Measurements from ENCODE around the gene MICU1.
A peak's percentile ranks its signal among the peaks of the same experiment; 100 is the strongest.
"Not testable (repeated sequence)": the region's sequence is repeated elsewhere in the genome, so short reads cannot be mapped to it uniquely, and the experiment has no call there.

MICU1 gene

DNA sequence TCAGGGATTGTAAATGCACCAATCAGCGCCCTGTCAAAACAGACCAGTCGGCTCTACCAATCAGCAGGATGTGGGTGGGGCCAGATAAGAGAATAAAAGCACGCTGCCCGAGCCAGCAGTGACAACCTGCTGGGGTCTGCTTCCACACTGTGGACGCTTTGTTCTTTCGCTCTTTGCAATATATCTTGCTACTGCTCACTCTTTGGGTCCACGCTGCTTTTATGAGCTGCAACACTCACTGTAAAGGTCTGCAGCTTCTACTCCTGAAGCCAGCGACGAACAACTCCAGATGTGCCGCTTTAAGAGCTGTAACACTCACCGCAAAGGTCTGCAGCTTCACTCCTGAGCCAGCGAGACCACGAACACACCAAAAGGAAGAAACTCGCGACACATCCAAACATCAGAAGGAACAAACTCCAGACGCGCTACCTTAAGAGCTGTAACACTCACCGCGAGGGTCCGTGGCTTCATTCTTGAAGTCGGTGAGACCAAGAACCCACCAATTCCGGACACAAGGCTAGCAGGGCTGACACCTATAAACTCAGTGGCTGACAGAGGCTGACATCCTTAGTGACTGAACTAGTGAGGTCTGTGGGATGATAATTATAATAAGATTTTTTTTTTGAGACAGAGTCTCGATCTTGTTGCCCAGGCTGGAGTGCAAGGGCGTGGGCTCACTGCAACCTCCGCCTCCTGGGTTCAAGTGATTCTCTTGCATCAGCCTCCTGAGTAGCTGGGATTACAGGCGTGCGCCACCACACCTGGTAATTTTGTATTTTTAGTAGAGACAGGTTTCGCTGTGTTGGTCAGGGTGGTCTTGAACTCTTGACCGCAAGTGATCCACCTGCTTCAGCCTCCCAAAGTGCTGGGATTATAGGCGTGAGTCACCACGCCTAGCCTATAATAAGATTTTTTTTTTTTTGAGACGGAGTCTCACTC, 298.9 kb downstream of the MICU1 start:
- not testable (repeated sequence) for DNase-seq (ENCODE audit: low spot score)

DNA sequence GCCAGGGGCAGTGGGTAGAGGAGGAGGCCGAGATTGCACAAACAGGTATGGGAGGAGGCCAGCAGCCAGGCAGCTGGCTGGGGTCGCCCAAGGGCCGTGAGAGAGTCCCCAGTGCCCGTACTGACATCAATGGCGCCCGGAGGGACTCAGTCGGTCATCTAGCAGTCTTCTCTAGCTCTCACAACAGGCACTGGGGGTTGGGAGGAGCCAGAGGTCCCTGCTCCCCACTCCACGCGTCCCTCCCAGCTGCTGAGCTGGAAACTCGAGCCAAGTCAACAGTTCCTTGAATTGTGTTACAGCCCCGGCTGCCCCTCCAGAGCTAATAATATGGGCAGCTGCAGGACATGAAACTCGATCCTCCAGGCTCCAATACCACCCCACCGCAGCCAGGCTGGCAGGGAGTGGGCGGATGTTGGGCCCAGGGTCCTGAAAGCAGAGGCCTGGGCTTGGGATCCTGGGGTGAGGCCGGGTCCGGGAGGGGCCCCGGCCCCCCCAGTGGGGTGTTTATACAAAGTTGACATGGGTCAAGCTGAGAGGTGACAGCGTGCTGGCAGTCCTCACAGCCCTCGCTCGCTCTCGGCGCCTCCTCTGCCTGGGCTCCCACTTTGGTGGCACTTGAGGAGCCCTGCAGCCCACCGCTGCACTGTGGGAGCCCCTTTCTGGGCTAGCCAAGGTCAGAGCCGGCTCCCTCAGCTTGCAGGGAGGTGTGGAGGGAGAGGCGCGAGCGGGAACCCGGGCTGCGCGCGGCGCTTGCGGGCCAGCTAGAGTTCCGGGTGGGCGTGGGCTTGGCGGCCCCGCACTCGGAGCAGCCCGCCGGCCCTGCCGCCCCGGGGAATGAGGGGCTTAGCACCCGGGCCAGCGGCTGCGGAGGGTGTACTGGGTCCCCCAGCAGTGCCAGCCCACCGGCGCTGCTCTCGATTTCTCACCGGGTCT, 300.4 kb downstream of the MICU1 start:
- DNase-seq (ENCODE audit: low spot score): not testable (repeated sequence)

DNA sequence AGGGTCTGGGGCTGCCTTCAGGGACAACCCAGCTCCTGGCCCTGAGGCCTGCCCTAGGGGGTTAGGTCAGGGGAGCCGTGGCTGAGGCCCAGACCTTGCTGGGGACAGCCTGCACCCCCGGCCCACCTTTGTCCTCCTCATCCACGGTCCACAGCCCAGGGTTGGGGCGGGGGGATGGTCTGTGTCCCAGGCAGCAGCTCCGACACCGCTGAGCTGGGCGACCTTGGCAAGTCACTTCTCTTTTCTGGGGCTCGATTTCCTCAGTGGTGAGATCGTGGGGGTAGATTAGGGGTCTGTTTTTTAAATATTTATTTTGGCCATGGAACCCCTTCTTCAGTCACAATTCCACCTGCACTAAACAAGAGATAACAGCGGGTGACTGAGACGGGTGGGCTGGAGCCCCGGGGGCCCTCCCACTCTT, 302.1 kb downstream of the MICU1 start:
- DNase-seq (ENCODE audit: low spot score): no peak

DNA sequence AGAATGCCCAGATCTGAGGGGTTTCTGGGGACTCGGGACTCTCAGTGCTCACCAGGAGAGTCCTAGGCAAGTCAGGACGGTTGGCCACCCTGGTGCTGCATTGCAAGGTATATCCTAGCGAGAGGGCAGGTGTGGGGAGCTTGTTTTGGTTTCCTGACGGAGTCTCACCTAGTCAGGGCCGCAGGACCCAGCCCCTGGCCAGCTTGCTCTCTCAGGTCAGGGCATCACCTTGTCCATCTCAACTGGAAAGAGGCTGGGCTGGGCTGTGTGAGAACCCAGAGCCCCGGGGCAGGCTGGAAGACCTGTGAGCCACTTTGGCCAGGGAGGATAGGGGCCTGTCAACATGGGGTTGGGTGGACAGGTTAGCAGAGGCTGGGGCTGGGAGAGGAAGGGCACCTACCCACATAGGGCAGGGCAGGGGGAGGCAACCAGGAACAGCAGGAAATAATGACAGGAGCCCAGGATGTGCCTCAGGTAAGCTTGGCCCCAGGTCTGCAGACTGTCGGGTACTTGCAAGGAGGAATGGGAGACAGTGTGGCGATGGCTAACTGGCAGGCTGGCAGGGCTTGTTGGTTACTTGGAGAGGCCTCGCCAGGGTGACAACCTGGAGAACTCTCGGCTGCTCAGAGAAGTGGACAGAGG, 302.6 kb downstream of the MICU1 start:
- no peak for DNase-seq (ENCODE audit: low spot score)

DNA sequence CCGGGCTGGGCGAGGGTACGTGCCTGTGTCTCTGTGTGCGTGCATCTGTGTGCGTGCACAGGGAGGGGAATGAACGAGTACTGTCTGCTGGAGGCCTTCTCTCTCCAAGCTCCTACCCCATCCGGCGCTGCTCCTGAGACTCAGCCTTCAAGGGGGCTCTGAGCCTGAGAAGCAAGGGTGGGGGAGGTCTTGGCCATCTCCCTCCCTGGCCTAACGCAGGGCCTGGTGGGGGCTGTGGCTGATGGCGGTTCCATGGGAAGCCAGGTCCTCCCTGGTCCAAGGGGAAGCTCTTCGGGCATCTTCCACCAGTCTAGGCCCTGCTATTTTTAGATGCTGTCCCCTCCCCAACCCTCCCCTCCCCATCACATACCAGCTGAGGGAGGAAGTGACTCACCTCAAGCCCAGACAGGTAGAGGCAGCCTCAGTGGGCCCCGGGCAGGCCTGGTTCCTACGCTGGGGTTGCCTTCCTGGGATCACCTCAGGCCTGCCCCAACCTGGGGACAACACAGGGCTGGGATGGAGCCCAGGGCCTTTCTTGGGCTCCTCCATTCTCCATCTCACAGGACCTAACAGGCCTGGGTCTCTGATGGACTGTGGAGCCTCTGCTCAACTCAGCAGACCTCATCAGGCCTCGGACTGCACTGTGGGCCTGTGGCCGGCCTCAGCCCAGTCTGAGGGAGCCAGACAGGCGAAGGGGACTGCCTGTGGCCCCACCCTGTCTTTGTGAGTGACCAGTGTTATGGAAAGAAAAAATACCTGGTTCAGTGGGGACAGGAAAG, 303.4 kb downstream of the MICU1 start:
- no peak for DNase-seq (ENCODE audit: low spot score)

DNA sequence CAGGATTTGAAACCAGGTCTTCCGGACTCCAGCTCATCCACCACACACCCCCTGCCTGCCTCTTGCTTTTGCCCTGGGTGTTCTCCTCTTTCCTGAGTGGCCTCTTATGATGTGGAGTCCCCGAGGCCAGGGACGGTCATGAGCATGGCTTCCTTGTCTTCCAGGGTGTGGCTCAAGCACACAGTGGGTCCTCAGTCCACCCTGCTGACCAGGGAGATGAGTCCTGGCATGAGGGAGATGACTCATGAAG, 303.9 kb downstream of the MICU1 start:
- DNase-seq (ENCODE audit: low spot score): no peak

DNA sequence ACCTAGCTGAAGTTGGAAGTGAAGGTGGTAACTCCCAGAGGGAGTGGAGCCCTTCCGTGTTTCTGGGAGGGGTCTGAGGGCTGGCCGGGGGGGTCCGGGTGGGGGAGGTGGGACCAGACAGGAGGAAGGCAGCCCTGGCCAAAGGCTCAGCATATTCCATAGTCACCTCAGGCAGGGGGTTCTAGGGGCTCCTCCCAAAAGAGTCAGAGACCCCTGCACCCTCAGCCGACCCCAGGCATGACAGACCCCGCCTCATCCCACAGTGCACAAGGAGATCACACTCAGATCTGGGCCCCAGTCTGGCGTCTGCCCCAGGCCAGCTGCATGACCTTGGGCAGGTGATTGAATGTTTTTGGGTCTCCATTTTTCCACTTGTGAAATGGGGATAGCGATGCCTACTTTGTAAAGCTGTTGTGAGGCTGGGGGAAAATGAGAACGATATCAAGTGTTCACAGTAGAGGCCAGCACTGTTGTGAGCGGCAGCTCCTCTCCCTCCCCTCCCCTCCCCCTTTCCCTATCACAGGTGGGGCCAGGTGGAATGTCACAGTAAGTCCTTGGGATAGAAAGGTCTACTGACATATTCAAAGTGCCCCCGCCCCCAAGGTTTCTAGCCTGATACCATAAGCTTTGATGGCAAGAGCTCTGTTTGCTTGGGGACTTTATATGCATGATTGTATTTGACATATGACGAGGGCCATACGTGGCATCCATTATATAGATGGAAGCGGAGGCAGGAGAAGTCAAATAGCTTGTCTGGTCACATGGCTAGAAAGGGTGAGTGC, 304.4 kb downstream of the MICU1 start:
- no peak for DNase-seq (ENCODE audit: low spot score)

DNA sequence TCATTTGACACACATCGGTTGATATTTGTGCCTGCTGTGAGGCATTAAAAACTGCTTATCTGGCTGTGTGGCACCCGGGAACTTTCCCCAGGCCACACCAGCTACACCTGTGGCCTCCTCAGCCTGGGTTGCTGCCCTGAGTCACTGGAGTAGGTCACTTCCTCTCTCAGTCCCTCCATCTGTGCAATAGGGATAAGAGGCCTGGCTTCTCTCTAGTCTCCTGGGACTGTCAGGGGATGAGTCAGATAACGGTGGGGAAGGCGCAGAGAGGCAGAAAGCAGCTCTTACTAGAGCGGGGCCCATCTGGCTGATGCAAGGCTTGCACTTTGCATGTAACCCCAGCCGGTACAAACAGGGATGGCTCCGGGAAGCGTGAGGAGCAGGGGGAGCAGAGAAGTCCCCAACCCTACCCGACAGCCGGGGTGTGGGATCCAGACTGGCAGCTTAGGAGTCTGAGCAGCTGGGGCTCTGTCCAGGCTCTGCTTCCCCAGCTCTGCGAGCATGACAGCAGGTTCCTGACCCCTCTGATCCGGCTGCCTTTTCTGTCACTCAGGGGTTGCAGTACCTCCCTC, 305.1 kb downstream of the MICU1 start:
- peak; percentile 78 for DNase-seq (ENCODE audit: low spot score)

DNA sequence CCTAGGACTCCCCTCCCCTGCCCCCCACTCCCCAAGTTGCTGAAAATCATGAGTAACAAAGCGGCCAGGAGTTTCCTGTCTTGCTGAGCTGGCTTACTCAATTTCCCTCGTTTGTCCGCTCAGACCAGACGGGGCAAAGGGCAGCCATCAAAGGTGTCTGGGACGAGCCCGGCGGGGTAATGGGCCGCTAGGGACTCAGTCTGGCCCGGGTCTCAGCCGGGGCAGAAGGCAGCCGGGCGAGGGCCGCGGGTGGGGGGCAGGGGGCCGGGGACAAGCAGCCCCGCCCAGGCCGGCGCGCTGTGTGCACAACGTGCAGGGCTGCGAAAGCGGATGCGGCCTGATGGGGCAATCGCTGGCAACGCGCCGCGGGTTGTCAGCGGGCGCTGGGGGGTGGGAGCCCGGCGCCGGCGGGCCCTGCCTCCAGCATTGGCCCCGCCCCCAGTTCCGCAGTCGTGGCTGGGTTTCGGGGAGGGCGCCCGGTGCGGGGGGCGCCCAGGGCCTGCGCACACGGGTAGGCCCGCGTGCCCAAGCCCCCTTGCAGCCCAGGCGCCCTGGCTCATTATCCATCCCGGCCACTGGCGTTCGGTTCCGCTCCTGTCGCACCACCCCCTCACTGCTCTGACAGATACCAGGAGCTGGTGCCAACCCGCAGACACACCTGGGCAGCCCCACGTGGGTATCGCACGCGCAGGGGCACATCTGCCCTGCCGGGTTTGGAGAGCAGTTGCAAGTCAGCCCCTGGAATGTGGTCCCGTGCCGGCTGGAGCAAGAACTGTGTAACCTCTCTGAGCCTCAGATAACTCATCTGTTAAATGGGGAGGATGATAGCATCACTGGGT, 306.2 kb downstream of the MICU1 start:
- DNase-seq (ENCODE audit: low spot score): peak; percentile 86

DNA sequence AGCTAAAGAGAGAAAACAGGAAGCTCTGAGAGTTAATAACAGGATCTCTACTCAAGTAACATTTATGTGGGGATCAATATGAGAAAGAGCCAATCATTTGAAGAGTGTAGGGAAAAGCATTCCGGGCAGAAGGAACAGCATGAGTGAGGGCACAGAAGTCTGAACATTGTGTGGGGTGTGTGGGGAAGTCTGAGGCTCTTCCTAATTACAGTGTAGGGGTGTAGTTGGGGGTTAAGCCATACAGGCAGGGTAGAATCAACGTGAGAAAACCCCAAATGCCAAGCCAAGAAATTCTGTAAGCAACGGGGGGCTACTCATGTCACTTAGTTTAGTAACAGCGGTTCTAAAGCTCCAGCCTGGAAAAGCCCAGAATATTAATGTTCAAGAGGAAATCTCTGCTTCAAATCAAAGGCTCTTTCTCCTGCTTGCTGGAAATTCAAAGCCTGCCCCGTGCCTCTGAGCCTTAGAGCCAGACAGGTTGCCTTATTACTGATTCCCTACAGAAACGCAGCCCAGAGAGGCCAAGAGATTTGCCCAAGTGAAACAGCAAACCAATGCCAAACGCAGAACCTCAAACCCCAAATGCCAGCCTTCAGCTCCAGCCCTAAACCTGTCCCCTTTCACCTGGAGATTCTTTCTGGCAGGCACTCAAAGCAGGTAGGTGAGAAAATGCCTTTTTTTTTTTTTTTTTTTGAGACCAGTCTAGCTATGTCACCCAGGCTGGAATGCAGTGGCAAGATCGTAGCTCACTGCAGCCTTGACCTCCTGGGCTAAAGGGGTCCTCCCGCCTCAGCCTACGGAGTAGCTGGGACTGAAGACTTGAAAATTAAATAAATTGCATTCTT, 307.2 kb downstream of the MICU1 start:
- no peak for DNase-seq (ENCODE audit: low spot score)

Data from D341Med (cell line).